ENCODE measurements around the gene MAP3K8.
"Not testable (repeated sequence)": the region's sequence is repeated elsewhere in the genome, so short reads cannot be mapped to it uniquely, and the experiment has no call there.

Gene MAP3K8

DNA sequence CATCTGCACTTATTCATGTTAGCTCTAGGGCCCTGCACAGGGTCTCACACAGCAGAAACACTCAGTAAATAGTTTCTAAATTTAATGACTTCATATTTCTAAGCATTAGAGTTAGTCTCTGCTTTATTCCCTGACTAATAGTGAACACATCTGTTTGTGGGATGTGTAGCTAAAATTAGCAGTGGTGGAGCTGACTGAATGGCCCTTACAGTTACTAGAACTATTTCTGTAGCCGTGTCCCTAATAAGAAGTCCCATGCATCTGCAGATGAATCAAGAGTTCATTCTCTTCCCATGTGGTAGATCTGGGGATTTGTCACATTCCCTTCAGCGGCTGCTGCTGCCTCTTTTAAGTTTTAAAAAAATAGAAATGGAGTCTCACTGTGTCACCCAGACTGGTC is 11.7 kb downstream of the MAP3K8 start:
- DNase-seq (ENCODE audit: low read depth in 1 of 2, low spot score in 1 of 2) = no peak

DNA sequence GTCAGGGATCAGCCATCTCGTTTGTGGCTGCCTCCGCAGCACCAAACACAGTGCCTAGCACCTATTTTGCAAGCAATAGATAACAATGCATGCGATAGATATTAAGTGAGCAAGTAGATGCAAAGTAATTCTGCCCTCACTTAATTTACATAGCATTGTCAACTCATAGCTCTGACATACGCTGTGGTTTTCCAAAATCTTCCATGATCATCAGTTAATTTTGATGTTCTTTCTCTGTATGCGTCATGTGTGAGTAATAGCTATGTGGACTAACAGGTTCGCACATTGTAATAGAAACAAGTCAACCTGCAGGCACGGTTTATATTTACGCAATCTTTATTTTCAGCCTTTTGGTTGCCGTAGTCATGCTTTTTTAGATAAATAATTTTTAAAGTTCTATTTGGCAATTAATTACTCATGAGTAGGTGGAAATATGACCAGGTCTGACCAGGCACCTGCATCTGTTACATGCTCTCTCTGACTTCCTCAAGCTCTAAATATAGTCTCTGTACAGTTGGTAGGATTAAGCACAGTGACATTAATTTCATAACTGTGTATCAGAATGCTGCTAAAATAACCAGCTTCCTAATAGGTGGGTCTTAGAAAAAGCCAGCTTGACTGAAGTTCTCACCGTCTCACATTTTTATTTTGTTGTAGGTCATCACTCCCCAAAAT is 13.3 kb downstream of the MAP3K8 start:
- DNase-seq (ENCODE audit: low read depth in 1 of 2, low spot score in 1 of 2) = no peak

DNA sequence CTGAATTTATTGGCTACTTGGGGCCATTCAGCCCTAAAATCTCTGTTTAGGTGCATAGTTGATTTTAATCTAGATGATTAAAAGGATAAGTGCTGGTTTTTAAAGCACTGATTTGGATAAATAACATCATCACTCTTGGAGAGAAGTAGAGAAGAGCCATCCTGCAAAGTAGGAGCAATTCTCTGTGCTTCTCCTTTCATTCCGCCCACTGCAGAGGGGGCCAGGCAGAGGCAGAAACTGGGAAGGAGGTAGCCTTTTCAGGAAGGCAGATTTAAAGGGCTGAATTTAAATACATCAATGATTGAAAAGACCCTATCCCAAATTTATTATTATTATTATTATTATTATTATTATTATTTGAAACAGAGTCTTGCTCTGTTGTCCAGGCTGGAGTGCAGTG is 14.1 kb downstream of the MAP3K8 start:
- no peak for DNase-seq (ENCODE audit: low read depth in 1 of 2, low spot score in 1 of 2)

DNA sequence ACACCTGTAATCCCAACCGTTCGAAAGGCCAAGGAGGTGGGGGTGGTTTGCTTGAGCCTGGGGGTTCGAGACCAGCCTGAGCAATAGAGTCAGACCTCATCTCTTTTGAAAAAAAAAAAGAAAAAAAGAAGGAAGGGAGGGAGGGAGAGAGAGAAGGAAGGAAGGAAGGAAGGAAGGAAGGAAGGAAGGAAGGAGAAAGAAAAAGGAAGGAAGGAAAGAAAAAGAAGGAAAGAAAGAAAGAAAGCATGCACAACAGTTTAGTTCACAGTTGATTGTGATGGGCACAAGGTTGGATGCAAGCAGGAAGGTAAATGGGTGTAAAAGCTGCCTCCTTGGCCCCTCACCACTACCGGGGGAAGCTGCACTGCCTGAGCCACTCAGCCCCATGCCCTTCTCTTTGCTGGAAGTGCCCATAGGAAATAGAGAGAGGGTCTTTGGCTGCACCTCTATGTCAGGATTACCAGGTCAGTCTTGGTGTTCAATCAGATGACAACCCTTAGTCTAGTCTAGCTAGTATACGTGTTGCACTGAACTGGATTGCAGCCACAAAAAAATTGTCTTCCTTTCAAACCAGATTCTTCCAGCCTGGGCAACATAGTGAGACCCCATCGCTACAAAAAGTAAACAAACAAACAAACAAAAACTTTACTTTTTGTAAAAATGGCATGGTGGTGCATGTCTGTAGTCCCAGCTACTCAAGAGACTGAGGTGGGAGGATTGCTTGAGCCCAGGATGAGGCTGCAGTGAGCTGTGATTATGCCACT is 20.0 kb downstream of the MAP3K8 start:
- DNase-seq (ENCODE audit: low read depth in 1 of 2, low spot score in 1 of 2) = no peak

DNA sequence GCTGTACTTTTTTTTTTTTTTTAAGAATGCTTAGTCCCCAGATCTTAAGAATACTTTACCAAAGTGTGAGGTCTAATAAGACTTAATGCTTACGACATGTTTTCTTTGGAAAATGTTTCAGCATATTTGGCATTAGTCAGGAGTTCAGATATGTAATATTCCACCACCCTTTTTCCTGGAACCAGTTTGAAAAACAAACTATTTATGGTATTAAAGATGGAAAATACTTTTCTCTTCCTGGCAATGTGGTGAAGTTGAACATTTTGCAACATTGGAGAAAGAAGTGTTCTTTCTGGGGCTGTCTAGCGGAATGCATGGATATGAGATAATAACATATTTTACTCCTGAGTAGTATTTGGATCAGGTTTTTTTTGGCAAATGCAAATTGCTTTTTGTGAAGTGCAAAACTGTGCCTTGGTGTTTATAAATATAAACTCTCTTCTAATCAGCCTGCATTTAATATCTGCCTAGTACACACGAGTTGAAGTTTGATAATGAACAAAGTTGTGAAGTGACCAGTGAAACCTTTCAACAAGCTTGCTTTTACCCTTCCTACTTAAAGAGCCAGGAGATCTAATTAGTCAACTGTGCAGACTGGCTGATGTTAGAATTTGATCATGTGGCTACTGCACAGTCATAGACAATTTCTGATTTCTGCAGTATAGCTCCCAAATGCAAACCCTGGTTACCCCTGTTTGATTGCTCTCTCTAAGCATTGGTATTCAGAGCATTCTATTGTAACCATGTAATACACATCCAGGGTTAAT is 20.9 kb downstream of the MAP3K8 start:
- DNase-seq (ENCODE audit: low read depth in 1 of 2, low spot score in 1 of 2) = no peak

DNA sequence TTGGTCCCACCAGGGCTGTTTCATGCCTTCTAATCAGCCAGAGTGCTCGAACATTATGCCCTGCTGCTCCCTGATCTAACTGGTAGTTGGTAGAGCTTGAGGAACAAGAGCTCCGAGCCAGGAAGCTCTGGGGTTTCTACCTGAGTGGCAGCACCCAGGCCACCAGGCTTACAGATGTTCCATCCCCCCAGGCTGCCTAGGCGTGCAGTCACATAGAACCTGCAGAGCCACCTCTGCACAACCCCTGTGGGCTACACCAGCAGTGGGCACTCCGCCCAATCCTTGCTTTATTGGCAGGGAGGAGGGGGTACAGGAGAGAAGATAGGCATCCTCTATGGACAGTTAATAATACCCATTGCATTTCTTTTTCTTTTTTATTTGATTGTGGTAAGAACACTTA is 21.8 kb downstream of the MAP3K8 start:
- DNase-seq (ENCODE audit: low read depth in 1 of 2, low spot score in 1 of 2) = no peak

DNA sequence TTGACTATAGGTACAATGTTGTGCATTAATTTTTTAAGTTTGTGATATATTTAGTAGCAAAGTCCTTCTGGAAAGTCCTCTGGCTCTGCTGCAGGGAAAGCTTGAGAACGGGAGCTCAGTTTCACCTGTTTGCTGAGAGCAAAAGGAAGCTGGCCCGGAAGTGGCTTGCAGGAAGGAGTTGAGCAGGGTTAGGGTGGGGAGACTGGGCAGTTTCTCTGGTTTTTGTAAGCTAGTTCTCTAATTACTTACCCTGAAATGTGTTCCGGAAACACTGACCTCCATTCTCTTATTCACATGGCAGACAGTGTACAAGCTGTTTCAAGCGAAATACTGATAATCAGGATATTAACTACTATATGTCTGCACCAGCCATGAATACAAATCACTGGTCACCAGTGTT is 22.3 kb downstream of the MAP3K8 start:
- DNase-seq (ENCODE audit: low read depth in 1 of 2, low spot score in 1 of 2) = no peak

DNA sequence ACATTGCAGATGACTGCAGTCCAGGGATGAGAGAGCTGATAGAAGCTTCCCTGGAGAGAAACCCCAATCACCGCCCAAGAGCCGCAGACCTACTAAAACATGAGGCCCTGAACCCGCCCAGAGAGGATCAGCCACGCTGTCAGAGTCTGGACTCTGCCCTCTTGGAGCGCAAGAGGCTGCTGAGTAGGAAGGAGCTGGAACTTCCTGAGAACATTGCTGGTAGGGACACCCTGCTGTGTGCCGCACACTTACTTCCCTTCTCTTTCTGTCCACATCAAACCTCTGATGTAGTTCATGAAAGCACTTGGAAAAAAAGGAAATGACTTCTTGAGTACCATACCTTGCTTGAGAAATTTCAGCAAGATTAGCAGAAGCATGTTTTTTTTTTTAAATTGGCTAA is 25.3 kb downstream of the MAP3K8 start:
- no peak for DNase-seq (ENCODE audit: low read depth in 1 of 2, low spot score in 1 of 2)

DNA sequence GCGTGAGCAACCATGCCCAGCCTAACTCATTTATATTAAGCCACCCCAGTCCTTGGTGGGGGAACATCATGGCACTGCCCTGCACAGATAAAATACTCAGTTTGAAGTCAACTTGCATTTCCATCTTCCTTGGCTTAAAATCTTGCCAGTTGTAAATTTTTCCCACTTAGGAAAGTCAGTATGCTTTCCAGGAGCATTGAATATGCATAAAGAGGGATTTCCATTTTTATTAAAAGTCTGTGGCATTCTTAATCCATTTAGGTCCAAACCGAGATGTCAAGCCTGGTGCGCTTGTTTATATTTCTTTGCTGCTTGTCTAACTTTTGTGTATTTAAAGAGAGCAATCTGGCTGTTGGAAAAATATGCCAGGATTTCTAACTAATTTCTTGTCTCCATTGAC is 26.1 kb downstream of the MAP3K8 start:
- DNase-seq (ENCODE audit: low read depth in 1 of 2, low spot score in 1 of 2) = no peak

DNA sequence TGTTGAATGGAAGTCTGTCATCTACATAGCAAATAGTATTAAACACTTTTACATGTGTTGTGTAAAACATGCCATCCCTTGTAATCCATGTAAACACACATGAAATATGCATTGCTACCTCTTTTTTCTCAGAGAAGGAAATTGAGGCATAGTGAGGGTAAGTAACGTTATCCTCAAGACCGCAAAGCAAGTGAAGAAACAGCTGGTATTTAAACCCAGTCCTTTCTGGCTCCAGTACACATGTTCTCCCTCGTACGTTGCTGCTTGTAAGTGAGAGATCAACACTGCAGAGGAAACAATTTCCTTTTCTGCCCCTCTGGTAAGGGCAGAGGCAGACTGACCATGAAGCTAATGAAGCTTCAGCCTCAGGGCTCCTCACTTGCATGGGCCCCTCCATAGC is 28.5 kb downstream of the MAP3K8 start:
- DNase-seq (ENCODE audit: low read depth in 1 of 2, low spot score in 1 of 2) = no peak

DNA sequence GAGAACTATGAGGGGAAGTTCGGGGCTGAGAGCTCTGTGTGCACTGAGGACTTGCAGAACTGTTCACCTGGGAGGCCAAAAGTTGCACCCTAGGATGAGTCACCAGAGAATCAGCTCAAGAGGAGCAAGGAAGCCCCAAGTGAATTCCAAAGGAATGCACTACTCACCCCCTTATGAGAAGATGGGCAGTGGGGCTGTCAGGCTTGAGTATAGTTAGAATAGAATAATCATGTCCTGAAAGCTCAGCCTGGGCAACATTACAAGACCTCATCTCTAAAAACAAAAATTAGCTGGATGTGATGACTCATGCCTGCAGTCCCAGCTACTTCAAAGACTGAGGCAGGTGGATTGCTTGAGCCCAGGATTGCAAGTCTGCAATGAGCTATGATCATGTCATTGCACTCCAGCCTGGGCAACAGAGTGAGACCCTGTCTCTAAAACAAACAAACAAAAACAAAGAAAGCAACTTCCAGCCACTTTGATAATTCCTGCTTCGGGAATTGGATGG is 30.0 kb downstream of the MAP3K8 start:
- DNase-seq (ENCODE audit: low read depth in 1 of 2, low spot score in 1 of 2) = no peak

DNA sequence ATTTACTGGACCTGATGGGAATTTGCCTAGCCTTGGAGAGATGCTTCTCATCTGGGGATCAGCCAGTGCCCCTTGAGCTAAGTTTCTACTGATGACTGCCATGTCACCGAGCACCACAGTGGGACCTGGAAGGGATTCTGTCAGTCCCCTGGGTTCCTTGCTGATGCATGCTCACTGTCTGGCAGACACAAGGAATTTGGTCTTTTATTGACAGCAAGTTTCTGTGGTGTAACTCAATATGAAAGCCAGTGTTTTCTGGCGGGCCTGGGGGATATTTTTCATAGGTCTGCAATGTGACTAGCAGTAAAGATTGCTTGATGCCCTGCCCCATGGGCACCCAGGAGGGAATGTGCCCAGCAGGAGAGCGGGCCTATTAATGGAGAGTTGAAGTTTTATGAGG is 30.7 kb downstream of the MAP3K8 start:
- no peak for DNase-seq (ENCODE audit: low read depth in 1 of 2, low spot score in 1 of 2)

DNA sequence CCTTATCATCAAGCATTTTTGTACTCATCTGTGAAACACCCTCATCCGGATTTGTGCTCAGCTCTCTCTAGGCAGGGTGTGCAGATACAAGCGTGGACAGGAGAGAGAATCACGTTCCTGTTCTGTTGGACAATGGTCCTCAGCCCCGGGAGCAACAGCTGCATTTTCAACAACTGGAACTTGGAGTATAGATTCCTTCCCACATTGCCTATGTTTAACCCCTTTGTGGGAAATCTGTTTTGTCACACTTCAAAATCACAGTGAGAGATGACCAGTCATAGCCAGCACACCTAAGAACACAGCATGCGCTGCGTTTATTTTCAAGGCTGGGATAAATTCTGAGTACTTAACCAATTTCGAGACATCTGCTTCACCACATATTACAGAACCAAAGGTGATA is 32.5 kb downstream of the MAP3K8 start:
- DNase-seq (ENCODE audit: low read depth in 1 of 2, low spot score in 1 of 2) = no peak

DNA sequence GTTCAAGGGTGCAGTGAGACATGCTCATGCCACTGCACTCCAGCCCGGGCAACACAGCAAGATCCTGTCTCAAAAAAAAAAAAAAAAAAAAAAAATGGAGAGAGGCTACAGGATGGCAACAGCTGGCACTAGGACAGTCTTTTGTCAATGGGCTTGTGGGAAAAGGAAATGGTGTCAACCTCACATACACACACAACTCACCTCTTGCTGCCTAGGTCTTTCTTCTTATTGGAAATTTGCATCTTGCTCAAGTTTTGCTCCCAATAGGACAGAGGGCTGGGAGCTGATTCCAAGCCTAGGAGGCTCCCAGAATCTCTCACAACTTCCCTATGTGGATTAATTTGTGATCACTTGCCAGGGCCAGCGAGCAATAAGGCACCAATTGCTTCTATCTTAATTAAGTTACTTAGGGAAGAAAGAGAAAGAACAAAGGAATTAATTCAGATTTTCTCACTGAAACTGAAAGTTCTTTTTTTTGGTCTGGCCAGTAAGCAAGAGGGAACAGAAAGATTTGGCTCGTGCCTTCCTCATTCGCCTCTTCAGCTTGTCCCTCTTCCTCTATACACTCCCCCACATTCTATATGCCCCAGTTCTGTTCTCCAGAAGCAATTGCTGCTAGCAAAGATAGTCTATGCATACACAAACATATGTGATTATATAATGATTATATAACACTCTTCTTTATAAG is 33.8 kb downstream of the MAP3K8 start:
- DNase-seq (ENCODE audit: low read depth in 1 of 2, low spot score in 1 of 2) = no peak

DNA sequence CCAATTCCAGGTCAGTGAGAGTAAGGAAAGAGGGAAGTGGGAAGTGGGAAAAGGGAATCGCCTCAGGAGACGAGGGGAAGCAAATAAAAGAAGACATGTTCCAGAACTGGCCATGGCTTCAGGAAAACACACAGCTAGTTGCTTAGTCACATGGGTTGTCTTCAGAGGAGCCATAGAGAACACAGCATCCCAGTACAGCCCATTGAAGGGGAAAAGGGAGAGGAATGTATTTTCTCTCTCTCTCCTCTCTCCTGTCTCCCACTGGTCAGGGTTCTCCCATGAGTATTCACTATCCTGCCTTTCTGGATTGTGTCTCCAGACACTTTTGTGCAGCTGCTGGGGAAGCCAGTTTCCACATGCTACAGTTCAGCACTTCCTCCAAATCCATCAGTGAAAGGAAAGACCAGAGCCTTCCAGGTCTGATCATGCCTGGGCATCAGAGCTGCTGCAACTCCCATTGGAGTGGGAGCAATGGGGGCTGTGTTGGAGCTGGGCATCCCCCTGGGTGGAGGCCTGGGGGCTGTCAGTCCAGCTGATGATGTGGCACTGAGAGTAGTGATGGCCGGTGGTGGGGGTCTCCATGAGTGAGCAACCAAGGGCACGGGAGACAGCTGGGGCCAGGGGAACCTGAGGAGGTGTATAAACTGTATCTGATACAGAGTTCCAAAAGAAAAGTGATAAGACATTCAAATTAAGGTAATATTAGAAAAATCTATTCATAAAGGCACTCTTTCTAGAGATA is 38.6 kb downstream of the MAP3K8 start:
- no peak for DNase-seq (ENCODE audit: low read depth in 1 of 2, low spot score in 1 of 2)

DNA sequence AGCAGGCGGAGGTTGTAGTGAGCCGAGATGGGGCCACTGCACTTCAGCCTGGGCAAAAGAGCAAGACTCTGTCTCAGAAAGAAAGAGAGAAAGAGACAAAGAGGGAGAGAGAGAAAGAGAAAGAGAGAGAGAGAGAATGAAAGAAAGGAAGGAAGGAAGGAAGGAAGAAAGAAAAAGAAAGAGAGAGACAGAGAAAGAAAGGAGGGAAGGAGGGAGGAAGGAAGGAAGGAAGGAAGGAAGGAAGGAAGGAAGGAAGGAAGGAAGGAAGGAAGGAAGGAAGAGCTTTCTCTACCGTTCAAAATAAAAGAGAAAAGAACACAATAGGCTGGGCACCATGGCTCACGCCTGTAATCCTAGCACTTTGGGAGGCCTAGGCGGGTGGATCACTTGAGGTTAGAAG is 41.5 kb downstream of the MAP3K8 start:
- DNase-seq (ENCODE audit: low read depth in 1 of 2, low spot score in 1 of 2) = not testable (repeated sequence)

DNA sequence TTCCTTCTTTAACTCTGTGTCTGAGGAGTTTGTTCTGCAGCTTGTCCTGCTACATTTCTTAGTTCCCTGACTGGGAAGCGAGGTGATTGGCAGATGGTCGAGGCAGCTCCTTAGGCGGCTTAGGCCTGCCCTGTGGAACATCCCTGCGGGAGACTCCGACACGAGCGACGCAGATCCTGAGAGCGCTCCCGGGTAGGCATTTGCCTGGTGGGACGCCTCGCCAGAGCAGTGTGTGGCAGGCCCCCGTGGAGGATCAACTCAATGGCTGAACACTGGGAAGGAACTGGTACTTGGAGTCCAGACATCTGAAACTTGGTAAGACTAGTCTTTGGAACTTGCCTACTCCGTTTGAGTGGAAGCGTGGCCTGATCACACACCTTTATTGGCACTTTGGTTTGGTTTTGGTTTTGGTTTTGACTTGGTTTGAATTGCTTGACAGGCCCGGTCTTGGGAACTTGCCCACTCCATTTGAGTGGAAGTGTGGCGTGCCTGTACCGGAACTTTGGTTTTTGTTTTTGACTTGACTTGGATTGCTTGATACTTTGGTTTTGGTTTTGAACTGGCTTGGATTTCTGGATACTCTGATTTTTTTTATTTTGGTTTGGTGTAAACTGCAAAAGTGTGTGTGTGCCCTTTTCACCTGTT is 42.6 kb downstream of the MAP3K8 start:
- no peak for DNase-seq (ENCODE audit: low read depth in 1 of 2, low spot score in 1 of 2)

DNA sequence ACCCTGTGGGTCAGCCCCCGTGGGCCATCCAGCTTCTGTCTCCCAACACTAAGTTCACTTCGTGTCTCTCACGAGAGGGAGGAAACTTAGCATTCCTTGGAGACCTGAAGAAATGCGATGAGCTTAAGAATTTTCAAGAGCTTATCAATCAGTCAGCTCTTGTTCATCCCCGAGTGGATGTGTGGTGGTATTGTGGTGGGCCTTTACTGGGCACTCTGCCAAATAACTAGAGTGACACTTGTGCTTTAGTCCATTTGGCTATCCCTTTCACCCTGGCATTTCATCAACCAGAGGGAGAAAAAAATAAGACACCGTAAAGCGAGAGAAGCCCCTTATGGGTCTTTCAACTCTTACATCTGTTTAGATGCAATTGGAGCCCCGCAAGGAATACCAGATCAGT is 45.5 kb downstream of the MAP3K8 start:
- DNase-seq (ENCODE audit: low read depth in 1 of 2, low spot score in 1 of 2) = not testable (repeated sequence)

DNA sequence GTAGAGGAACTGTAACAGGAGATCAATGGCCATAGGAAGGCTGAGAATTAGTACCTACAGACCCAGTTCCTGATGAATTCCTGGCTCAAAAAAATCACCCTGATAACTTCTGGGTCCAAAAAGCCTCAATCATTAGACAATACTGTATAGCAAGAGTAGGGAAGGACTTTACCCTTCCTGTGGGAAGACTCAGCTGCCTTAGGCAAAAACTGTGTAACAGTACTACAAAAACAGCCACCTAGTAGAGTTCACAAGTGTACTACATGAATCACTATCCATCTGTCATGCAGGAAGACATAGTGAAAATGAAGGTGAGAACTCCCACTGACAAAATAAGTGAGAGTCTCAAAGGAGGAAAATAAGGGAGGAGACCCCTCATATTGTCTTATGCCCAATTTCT is 47.6 kb downstream of the MAP3K8 start:
- DNase-seq (ENCODE audit: low read depth in 1 of 2, low spot score in 1 of 2) = no peak

DNA sequence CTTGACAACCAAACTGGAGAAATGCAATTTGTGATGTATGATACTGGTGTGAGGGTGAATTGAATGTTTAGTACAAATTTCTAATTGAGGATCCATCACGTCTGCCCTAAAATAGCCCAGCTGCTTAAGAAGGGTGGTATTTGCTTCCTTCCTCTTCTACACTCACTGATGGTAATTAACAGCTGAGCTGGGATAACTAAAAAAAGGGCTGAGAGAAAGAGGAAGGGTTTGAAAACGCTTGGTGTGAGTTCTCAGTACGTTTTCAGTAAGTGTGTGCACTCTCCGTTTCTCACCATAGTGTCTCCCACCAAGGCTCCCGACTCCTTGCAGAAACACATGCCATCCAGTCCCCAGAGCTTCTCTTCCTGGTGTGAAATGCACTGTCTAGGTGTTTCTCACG is 54.3 kb downstream of the MAP3K8 start:
- no peak for DNase-seq (ENCODE audit: low read depth in 1 of 2, low spot score in 1 of 2)
